SK-N-SH (cell line): Measurements from ENCODE around the gene FAAP20. TPM values are rescaled to one million over a fixed set of nuclear protein-coding genes. Genes with fewer than 3 reads are reported as not detected.

Experiments used
- CTCF ChIA-PET: fragments of 300-600, 350-600 bp; formaldehyde crosslinking; extraction: SDS; loops from one replicate; lab custom pipeline; 2021; lab: Yijun Ruan, JAX
- POLR2A ChIA-PET: fragments of 350-600 bp; sonication (Branson Sonifier 250); formaldehyde crosslinking; extraction: SDS; loops from one replicate; lab custom pipeline; 2020; ENCODE audit warnings: antibody characterized with exemption, inconsistent platforms; lab: Yijun Ruan, JAX
- DNase-seq: peaks from one replicate; pipeline ENCODE4 v3.0.0; 2012
- H2AFZ ChIP-seq: fragments of 200-600 bp; sonication (generic); 2 replicates; pipeline ENCODE4 v1.8.1; 2016; ENCODE audit warnings: antibody characterized with exemption, mild to moderate bottlenecking, low read depth
- H3F3A ChIP-seq: fragments of 200-600 bp; sonication (generic); replicated peaks from 2 replicates; pipeline ENCODE3; 2016; ENCODE audit warnings: antibody characterized with exemption, mild to moderate bottlenecking; ENCODE audit not compliant: insufficient read depth
- H3K27ac ChIP-seq, 2 experiments: fragments of 200-500 bp in 1 of 2; fragments of 200-600 bp in 1 of 2; sonication (Bioruptor generic) in 1 of 2; sonication (generic), shearing (Covaris generic) in 1 of 2; 2 replicates each; pipeline versions ENCODE4 v1.5.1 to v1.6.1; 2014 to 2016; ENCODE audit warnings: low read depth in 2 of 2, inconsistent platforms in 1 of 2, low read length in 1 of 2, mild to moderate bottlenecking in 1 of 2, mixed read lengths in 1 of 2
- H3K27me3 ChIP-seq: fragments of 200-600 bp; sonication (generic), shearing (Covaris generic); 2 replicates; pipeline ENCODE4 v1.6.1; 2016; ENCODE audit warnings: mixed run types; ENCODE audit not compliant: insufficient read depth
- H3K36me3 ChIP-seq, 2 experiments: fragments of 200-500 bp in 1 of 2; fragments of 200-600 bp in 1 of 2; sonication (Bioruptor generic) in 1 of 2; sonication (generic) in 1 of 2; replicated peaks in 1 of 2; 2 replicates each; pipeline versions ENCODE3 to v1.5.1; 2014 to 2016; ENCODE audit warnings: low read length in 1 of 2, mild to moderate bottlenecking in 1 of 2; ENCODE audit not compliant: insufficient read depth in 2 of 2, control insufficient read depth in 1 of 2
- H3K4me1 ChIP-seq, 2 experiments: fragments of 200-500 bp in 1 of 2; fragments of 200-600 bp in 1 of 2; sonication (Bioruptor generic) in 1 of 2; sonication (generic), shearing (Covaris generic) in 1 of 2; 2 replicates each; pipeline versions ENCODE4 v1.5.1 to v1.6.1; 2014 to 2016; ENCODE audit warnings: low read depth in 1 of 2, low read length in 1 of 2, mixed run types in 1 of 2; ENCODE audit not compliant: insufficient read depth in 2 of 2, control insufficient read depth in 1 of 2
- H3K4me2 ChIP-seq: fragments of 200-600 bp; sonication (generic), shearing (Covaris generic); 2 replicates; pipeline ENCODE4 v1.6.1; 2017; ENCODE audit warnings: mixed run types
- H3K4me3 ChIP-seq, 2 experiments: fragments of 200-500 bp in 1 of 2; fragments of 200-600 bp in 1 of 2; sonication (Bioruptor generic) in 1 of 2; sonication (generic), shearing (Covaris generic) in 1 of 2; 2 replicates each; pipeline versions ENCODE4 v1.5.1 to v1.8.1; 2014 to 2016; ENCODE audit warnings: low read depth in 2 of 2, inconsistent platforms in 1 of 2, low read length in 1 of 2, mild to moderate bottlenecking in 1 of 2, mixed read lengths in 1 of 2, moderate library complexity in 1 of 2
- H3K79me2 ChIP-seq: fragments of 200-600 bp; sonication (generic); 2 replicates; pipeline ENCODE4 v1.8.1; 2017; ENCODE audit warnings: mild to moderate bottlenecking; ENCODE audit not compliant: insufficient read depth
- H3K9ac ChIP-seq: fragments of 200-600 bp; sonication (generic); 2 replicates; pipeline ENCODE4 v1.6.1; 2017; ENCODE audit warnings: mixed run types
- H3K9me2 ChIP-seq: fragments of 200-600 bp; sonication (generic); 2 replicates; pipeline ENCODE4 v1.6.1; 2017; ENCODE audit warnings: mixed run types
- H3K9me3 ChIP-seq: fragments of 200-600 bp; sonication (generic); 2 replicates; pipeline ENCODE4 v1.6.1; 2017; ENCODE audit warnings: mixed run types, mild to moderate bottlenecking, moderate library complexity
- H4K20me1 ChIP-seq: fragments of 200-600 bp; sonication (generic); 2 replicates; pipeline ENCODE4 v1.6.1; 2017; ENCODE audit warnings: mild to moderate bottlenecking, mixed run types; ENCODE audit not compliant: insufficient read depth
- ELF1 ChIP-seq: IDR thresholded peaks from 2 replicates; pipeline ENCODE4 v1.4.0; 2012
- EP300 ChIP-seq, 2 experiments: IDR thresholded peaks; 2 replicates each; pipeline versions ENCODE4 v1.4.0 to v1.6.1; 2012; ENCODE audit warnings: borderline replicate concordance in 1 of 2, low read depth in 1 of 2, low read length in 1 of 2
- FOSL2 ChIP-seq: IDR thresholded peaks from 2 replicates; pipeline ENCODE4 v1.4.0; 2012; ENCODE audit warnings: low read depth, mild to moderate bottlenecking, moderate library complexity, borderline replicate concordance
- GATA2 ChIP-seq: sonication (generic); formaldehyde crosslinking; IDR thresholded peaks from 2 replicates; pipeline ENCODE4 v1.5.0; 2020; ENCODE audit warnings: mild to moderate bottlenecking, missing genetic modification reagents
- JUND ChIP-seq: IDR thresholded peaks from 2 replicates; pipeline ENCODE4 v1.4.0; 2012
- MEF2A ChIP-seq: IDR thresholded peaks from 2 replicates; pipeline ENCODE4 v1.4.0; 2012; ENCODE audit warnings: low read depth, borderline replicate concordance
- NFIC ChIP-seq: IDR thresholded peaks from 2 replicates; pipeline ENCODE4 v1.4.0; 2012; ENCODE audit warnings: borderline replicate concordance
- POLR2AphosphoS5 ChIP-seq: IDR thresholded peaks from 2 replicates; pipeline ENCODE4 v1.6.1; 2012; ENCODE audit warnings: low read depth, low read length
- RCOR1 ChIP-seq: fragments of 150-350 bp; IDR thresholded peaks from 2 replicates; pipeline ENCODE4 v1.6.1; 2017; ENCODE audit warnings: antibody characterized with exemption, low read length
- REST ChIP-seq: IDR thresholded peaks from 2 replicates; pipeline ENCODE4 v1.6.1; 2012; ENCODE audit warnings: mild to moderate bottlenecking, low read depth, low read length, moderate library complexity
- RFX5 ChIP-seq: IDR thresholded peaks from 2 replicates; pipeline ENCODE4 v1.6.1; 2012; ENCODE audit warnings: mild to moderate bottlenecking, improper control_type of control experiment, low read length
- SMC3 ChIP-seq: IDR thresholded peaks from 2 replicates; pipeline ENCODE4 v1.6.1; 2012; ENCODE audit warnings: low read depth, low read length, improper control_type of control experiment
- TCF12 ChIP-seq: IDR thresholded peaks from 2 replicates; pipeline ENCODE4 v1.4.0; 2012
- USF1 ChIP-seq: IDR thresholded peaks from 2 replicates; pipeline ENCODE4 v1.4.0; 2012; ENCODE audit warnings: low read depth, borderline replicate concordance
- ZBTB33 ChIP-seq: IDR thresholded peaks from 2 replicates; pipeline ENCODE4 v1.4.0; 2012; ENCODE audit warnings: low read depth, borderline replicate concordance
- WGBS: methylation state at CpG from one replicate; pipeline ENCODE4 v1.1.6; 2017; ENCODE audit warnings: low lambda C conversion rate; 5-methylcytosine and 5-hydroxymethylcytosine counted together
- polyA plus RNA-seq, 3 experiments: library from polyadenylated mRNA; depleted of rRNA; stranded (reverse); fragments of >200 nt; gene quantifications; 2 replicates each; pipeline ENCODE4 v1.2.3, GENCODE V29; 2012
- TF ChIP-seq, protein P1 (sequence below): fragments of 200-600 bp; sonication (generic); IDR thresholded peaks from 2 replicates; pipeline ENCODE4 v1.6.1; 2017; ENCODE audit warnings: antibody characterized with exemption, mild to moderate bottlenecking, moderate library complexity
- TF ChIP-seq, protein P2 (sequence below): fragments of 150-350 bp; IDR thresholded peaks from 2 replicates; pipeline ENCODE4 v1.6.1; 2017; ENCODE audit warnings: antibody characterized with exemption, low read length, low read depth, borderline replicate concordance
- TF ChIP-seq, protein P3 (sequence below): IDR thresholded peaks from 2 replicates; pipeline ENCODE4 v1.4.0; 2012; ENCODE audit warnings: low read depth

FAAP20 gene
- polyA plus RNA-seq, 1 of the 3 experiments (the other 2 are of a cell fraction): 58.3 TPM

DNA sequence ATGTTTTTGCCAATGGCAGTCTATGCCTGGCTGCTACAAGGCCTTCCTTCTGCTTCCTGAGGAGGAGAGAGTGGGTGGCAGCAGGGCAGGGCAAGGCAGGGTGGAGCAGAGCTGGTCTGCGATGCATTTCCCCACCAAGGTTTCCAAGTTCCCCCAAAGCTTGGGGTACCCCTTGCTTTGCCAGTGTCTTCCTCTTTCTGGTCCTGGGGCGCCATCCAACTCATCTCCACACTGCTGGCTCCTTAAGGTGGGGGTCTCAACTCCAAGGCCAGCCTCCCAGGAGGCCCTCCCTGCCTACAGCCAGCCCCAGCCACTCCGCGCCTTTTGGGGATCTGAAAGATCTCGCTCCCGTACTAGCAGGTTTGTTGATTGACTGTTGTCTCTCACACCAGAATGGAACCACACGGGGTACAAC lies 29.6 kb upstream of the FAAP20 start:
- Histone ChIP-seq H3K4me3 (no peak overlapping the region), H3K9ac (no peak overlapping the region), H3K4me2 (no peak overlapping the region), H3K36me3 (no peaks in the 10 kb centered on the region), H3K79me2 (peaks cover 9% of the 10 kb centered on the region), H3K4me1 (peaks cover 0 to 6% of the 10 kb centered on the region in 2 experiments; a peak in 1 of 4 replicates), H3F3A (no peaks in the 10 kb centered on the region), H3K27me3 (no peaks in the 10 kb centered on the region), H3K9me2 (no peaks in the 10 kb centered on the region), H3K27ac (no peak overlapping the region), H3K9me3 (no peaks in the 10 kb centered on the region), H2AFZ (no peak overlapping the region), H4K20me1 (peaks cover 4% of the 10 kb centered on the region)
- WGBS: 96% methylated on average over 7 of the region's 7 CpGs
- ChIA-PET CTCF (interaction anchor here (1.1 to 1.5 kb wide), 2 partner anchors 29 to 91 kb away, joined by 3 to 7 read pairs; partner anchors contain the start of gene FAAP20), POLR2A (no interaction called here)
- TF ChIP-seq RCOR1 (no peak), MEF2A (no peak), GATA2 (CRISPR knock-in tag) (no peak), ZBTB33 (no peak), POLR2AphosphoS5 (no peak), ELF1 (no peak), REST (no peak), TCF12 (no peak), EP300 (IDR thresholded peaks at IDR 0.05; ENCODE audit: borderline replicate concordance in 1 of 2, low read depth in 1 of 2, low read length in 1 of 2) (no peak), FOSL2 (no peak), USF1 (no peak), NFIC (no peak), RFX5 (no peak), SMC3 (no peak), JUND (no peak)
- TF ChIP-seq, protein P1, sequence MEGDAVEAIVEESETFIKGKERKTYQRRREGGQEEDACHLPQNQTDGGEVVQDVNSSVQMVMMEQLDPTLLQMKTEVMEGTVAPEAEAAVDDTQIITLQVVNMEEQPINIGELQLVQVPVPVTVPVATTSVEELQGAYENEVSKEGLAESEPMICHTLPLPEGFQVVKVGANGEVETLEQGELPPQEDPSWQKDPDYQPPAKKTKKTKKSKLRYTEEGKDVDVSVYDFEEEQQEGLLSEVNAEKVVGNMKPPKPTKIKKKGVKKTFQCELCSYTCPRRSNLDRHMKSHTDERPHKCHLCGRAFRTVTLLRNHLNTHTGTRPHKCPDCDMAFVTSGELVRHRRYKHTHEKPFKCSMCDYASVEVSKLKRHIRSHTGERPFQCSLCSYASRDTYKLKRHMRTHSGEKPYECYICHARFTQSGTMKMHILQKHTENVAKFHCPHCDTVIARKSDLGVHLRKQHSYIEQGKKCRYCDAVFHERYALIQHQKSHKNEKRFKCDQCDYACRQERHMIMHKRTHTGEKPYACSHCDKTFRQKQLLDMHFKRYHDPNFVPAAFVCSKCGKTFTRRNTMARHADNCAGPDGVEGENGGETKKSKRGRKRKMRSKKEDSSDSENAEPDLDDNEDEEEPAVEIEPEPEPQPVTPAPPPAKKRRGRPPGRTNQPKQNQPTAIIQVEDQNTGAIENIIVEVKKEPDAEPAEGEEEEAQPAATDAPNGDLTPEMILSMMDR: no peak
- TF ChIP-seq, protein P2, sequence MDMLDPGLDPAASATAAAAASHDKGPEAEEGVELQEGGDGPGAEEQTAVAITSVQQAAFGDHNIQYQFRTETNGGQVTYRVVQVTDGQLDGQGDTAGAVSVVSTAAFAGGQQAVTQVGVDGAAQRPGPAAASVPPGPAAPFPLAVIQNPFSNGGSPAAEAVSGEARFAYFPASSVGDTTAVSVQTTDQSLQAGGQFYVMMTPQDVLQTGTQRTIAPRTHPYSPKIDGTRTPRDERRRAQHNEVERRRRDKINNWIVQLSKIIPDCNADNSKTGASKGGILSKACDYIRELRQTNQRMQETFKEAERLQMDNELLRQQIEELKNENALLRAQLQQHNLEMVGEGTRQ: no peak
- TF ChIP-seq, protein P3, sequence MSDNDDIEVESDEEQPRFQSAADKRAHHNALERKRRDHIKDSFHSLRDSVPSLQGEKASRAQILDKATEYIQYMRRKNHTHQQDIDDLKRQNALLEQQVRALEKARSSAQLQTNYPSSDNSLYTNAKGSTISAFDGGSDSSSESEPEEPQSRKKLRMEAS: no peak
- DNase-seq: no peak
